ENCODE measurements around the gene EDRF1.
"Not testable (repeated sequence)": the region's sequence is repeated elsewhere in the genome, so short reads cannot be mapped to it uniquely, and the experiment has no call there.

Gene EDRF1

GRCh38 chr10:125693524-125693847 is 26.0 kb upstream of the EDRF1 start:
- no peaks in the 10 kb centered on the region for H3K36me3 Mint-ChIP-seq (ENCODE audit: low read depth)
- H3K4me1 Mint-ChIP-seq: peaks cover 31% of the 10 kb centered on the region
- DNase-seq: no peak
- TF ChIP-seq CTCF (IDR thresholded peaks at IDR 0.05): no peak
- no peak overlapping the region for H3K4me3 Mint-ChIP-seq
- H3K27ac Mint-ChIP-seq: no peak overlapping the region
- no peaks in the 10 kb centered on the region for H3K9me3 Mint-ChIP-seq
- H3K27me3 Mint-ChIP-seq (ENCODE audit: low read depth, poor library complexity): peaks cover 4% of the 10 kb centered on the region

- no peak for TF ChIP-seq CTCF (IDR thresholded peaks at IDR 0.05)
- Mint-ChIP-seq H3K9me3 (no peaks in the 10 kb centered on the region), H3K27me3 (ENCODE audit: low read depth, poor library complexity) (no peaks in the 10 kb centered on the region), H3K4me3 (no peak overlapping the region), H3K4me1 (peaks cover 21% of the 10 kb centered on the region), H3K36me3 (ENCODE audit: low read depth) (no peaks in the 10 kb centered on the region), H3K27ac (no peak overlapping the region)
- no peak for DNase-seq
These were observed 24.6 kb upstream of the EDRF1 start for GRCh38 chr10:125694883-125695282.

DNA sequence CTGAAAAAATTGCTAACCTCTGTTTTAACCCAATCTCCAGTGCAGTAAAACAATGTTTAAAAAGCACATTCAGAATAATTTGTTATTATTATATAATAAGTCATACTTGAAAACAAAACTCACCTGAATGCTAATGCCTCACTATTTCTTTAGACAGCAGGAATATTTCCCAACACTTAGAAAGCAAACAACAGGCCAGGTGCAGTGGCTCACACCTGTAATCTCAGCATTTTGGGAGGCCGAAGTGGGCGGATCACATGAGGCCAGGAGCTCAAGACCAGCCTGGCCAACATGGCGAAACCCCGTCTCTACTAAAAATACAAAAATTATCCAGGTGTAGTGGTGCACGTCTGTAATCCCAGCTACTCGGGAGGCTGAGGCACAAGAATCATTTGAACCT is 22.6 kb upstream of the EDRF1 start:
- H3K27ac Mint-ChIP-seq; H3K27me3 Mint-ChIP-seq (ENCODE audit: low read depth, poor library complexity); H3K4me1 Mint-ChIP-seq: not testable (repeated sequence)

GRCh38 chr10:125698481-125698998 is 21.0 kb upstream of the EDRF1 start:
- Mint-ChIP-seq H3K4me1 (peaks cover 5% of the 10 kb centered on the region), H3K27ac (no peak overlapping the region), H3K4me3 (no peak overlapping the region), H3K36me3 (ENCODE audit: low read depth) (no peaks in the 10 kb centered on the region), H3K27me3 (ENCODE audit: low read depth, poor library complexity) (peaks cover 3% of the 10 kb centered on the region), H3K9me3 (peaks cover 5% of the 10 kb centered on the region)
- no peak for DNase-seq
- TF ChIP-seq CTCF (IDR thresholded peaks at IDR 0.05): no peak

More for the DNA sequence above, 22.6 kb upstream of the EDRF1 start:
- not testable (repeated sequence) for H3K36me3 Mint-ChIP-seq (ENCODE audit: low read depth); DNase-seq; H3K9me3 Mint-ChIP-seq; H3K4me3 Mint-ChIP-seq

DNA sequence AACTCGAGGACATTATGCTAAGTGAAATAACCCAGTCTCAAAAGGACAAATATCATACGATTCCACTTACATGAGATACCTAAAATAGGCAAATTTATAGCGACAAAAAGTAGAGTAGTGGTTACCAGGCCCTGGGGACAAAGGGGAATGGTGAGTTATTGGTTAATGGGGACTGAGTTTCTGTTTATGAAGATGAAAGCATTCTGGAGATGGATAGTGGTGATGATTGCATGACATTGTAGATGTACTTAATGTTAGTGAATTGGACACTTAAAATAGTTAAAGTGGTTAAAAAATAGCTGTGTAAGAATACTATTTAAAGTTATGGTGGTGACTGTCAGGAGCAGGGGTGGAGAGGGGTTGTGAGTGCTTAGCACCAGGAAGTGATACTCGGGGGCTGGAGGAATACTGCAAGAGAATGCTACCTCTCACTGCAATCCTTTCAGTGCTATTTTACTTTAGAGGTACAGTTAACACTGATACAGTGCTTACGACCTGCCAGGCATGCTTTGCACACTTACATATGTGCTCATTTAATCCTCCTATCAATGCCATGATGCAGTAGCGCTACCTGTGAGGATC is 19.9 kb upstream of the EDRF1 start:
- peaks cover 5% of the 10 kb centered on the region for H3K4me1 Mint-ChIP-seq
- peaks cover 7% of the 10 kb centered on the region for H3K27me3 Mint-ChIP-seq (ENCODE audit: low read depth, poor library complexity)

DNA sequence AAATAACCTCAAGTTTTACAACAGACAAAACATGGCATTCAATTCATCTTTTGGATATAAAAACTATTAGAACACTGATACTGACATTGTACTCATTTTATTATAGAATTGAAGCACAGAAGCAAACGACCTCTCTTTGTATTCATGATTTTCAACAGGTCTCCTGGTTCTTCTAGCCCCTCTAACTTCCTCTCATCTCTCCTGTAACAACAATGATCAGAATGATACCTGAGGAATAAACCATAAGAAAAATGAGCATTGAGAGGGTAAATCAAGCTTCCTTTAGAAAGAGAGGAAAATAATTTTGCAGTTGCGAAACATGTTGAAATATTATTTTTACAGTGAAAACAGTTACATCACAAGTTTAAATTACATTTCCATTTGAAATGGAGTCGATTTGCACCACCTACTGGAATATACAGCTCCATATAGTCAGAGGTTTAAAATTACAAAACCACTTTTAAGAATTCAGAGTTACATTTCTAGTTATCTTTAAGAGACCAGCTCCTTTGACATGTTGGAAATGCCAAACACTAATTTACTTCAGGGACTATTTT is 19.1 kb upstream of the EDRF1 start:
- TF ChIP-seq CTCF (IDR thresholded peaks at IDR 0.05): no peak
- peaks cover 5% of the 10 kb centered on the region for H3K9me3 Mint-ChIP-seq
- no peaks in the 10 kb centered on the region for H3K36me3 Mint-ChIP-seq (ENCODE audit: low read depth)
- H3K4me3 Mint-ChIP-seq: no peak overlapping the region
- peaks cover 7% of the 10 kb centered on the region for H3K27me3 Mint-ChIP-seq (ENCODE audit: low read depth, poor library complexity)
- DNase-seq: no peak
- H3K4me1 Mint-ChIP-seq: peaks cover 5% of the 10 kb centered on the region
- no peak overlapping the region for H3K27ac Mint-ChIP-seq

More for the DNA sequence above, 19.9 kb upstream of the EDRF1 start:
- TF ChIP-seq CTCF (IDR thresholded peaks at IDR 0.05): no peak
- H3K9me3 Mint-ChIP-seq: peaks cover 5% of the 10 kb centered on the region
- H3K27ac Mint-ChIP-seq: no peak overlapping the region
- no peak for DNase-seq
- no peaks in the 10 kb centered on the region for H3K36me3 Mint-ChIP-seq (ENCODE audit: low read depth)
- no peak overlapping the region for H3K4me3 Mint-ChIP-seq

Data from nephron progenitor cell (in vitro differentiated cells).